Caco-2 (cell line): Measurements from ENCODE around the gene CDH9. TPM values are rescaled to one million over a fixed set of nuclear protein-coding genes. Genes with fewer than 3 reads are reported as not detected.

Experiments
- BruUV-seq: library from RNA; stranded (reverse); fragments of 400-500 nt; replicated peaks from 2 replicates; lab custom pipeline; 2021; lab: Mats Ljungman, UMichigan
- CTCF ChIA-PET: fragments of 300-600 bp; sonication (Branson Sonifier 250); formaldehyde crosslinking; loops from one replicate; lab custom pipeline; 2022; ENCODE audit warnings: antibody characterized with exemption; lab: Charles Lee
- POLR2A ChIA-PET: fragments of 300-600 bp; sonication (Branson Sonifier 250); formaldehyde crosslinking; loops from one replicate; lab custom pipeline; 2022; ENCODE audit warnings: antibody characterized with exemption; lab: Charles Lee
- DNase-seq, 2 experiments: peaks; one replicate each; pipeline versions ENCODE4 v3.0.0 to v3.0.0-alpha.2; 2020 to 2022
- H3K27me3 ChIP-seq: replicated peaks from 2 replicates; pipeline ENCODE4 v1.6.0; 2011; ENCODE audit warnings: low read length; ENCODE audit not compliant: control insufficient read depth, insufficient read depth
- H3K36me3 ChIP-seq: 2 replicates; pipeline ENCODE4 v1.5.1; 2011; ENCODE audit warnings: low read length; ENCODE audit not compliant: control insufficient read depth, insufficient read depth
- H3K4me1 ChIP-seq: fragments of 250-450 bp; sonication (Bioruptor Pico); 2 replicates; pipeline ENCODE4 v1.5.1; 2020; ENCODE audit warnings: mild to moderate bottlenecking
- H3K4me3 ChIP-seq: 2 replicates; pipeline ENCODE4 v1.5.1; 2011; ENCODE audit warnings: low read depth, mild to moderate bottlenecking, control low read depth, low read length
- H3K9me3 ChIP-seq: fragments of 250-450 bp; sonication (Bioruptor Pico); 2 replicates; pipeline ENCODE4 v1.5.1; 2020; ENCODE audit warnings: mild to moderate bottlenecking, moderate library complexity
- H3K27ac Mint-ChIP-seq: one replicate; pipeline ENCODE4 v1.8.0; 2022; ENCODE audit warnings: mixed read lengths; ENCODE audit not compliant: unreplicated experiment
- H3K27me3 Mint-ChIP-seq: one replicate; pipeline ENCODE4 v1.8.0; 2022; ENCODE audit warnings: mixed read lengths; ENCODE audit not compliant: insufficient read depth, unreplicated experiment
- H3K36me3 Mint-ChIP-seq: one replicate; pipeline ENCODE4 v1.8.0; 2022; ENCODE audit warnings: mild to moderate bottlenecking, mixed read lengths; ENCODE audit not compliant: insufficient read depth, unreplicated experiment
- H3K4me1 Mint-ChIP-seq: one replicate; pipeline ENCODE4 v1.8.0; 2022; ENCODE audit warnings: low read depth, mixed read lengths; ENCODE audit not compliant: unreplicated experiment
- H3K4me3 Mint-ChIP-seq: one replicate; pipeline ENCODE4 v1.8.0; 2022; ENCODE audit warnings: mild to moderate bottlenecking, moderate library complexity, mixed read lengths; ENCODE audit not compliant: unreplicated experiment
- H3K9me3 Mint-ChIP-seq: one replicate; pipeline ENCODE4 v1.8.0; 2022; ENCODE audit warnings: mixed read lengths; ENCODE audit not compliant: unreplicated experiment
- intact Hi-C: fragments of 100-400 bp; cut with micrococcal nuclease; formaldehyde crosslinking; loops from one replicate; pipeline ENCODE4 v1.10.0; 2022; ENCODE audit not compliant: unreplicated experiment
- total RNA-seq: library from RNA; stranded (reverse); gene quantifications from 2 replicates; pipeline ENCODE4 v1.2.3, GENCODE V29; 2022
- TF ChIP-seq, protein P1 (sequence below), 2 experiments: fragments of 200-600 bp in 1 of 2; IDR thresholded peaks; 1 replicate in 1 of 2; 2 replicates in 1 of 2; pipeline versions ENCODE4 v1.5.1 to v1.8.0; 2011 to 2022; ENCODE audit warnings: antibody characterized with exemption in 1 of 2, control low read depth in 1 of 2, inconsistent platforms in 1 of 2, low read depth in 1 of 2, low read length in 1 of 2, mild to moderate bottlenecking in 1 of 2, moderate library complexity in 1 of 2; ENCODE audit not compliant: insufficient read depth in 1 of 2, severe bottlenecking in 1 of 2, unreplicated experiment in 1 of 2

The CDH9 gene
- total RNA-seq, 1 experiment from 2014 or later: not detected

DNA sequence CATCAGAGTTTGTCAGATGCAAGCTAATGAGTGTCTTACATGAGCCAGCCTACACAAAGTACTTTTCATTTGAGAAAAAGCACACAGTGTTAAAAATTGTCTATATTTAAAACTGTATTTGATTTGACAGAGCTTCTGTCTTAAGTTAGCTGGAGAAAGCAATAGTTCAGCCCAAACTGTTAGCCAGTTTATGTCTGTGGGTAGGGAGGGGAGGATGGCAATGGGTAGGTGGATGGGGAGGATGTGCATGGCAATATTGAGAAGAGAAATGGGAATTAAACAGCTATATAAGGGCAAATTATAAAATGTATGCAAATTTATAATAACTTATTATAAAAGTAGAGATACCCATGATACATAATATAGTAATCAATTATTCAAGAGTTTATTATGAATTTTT, 31.3 kb downstream of the CDH9 start:
- H3K4me3 Mint-ChIP-seq: no peak overlapping the region

GRCh38 chr5:26986985-26987384, 51.4 kb downstream of the CDH9 start:
- no peaks in the 10 kb centered on the region for H3K36me3 Mint-ChIP-seq
- H3K27me3 Mint-ChIP-seq: no peaks in the 10 kb centered on the region
- H3K9me3 Mint-ChIP-seq: no peaks in the 10 kb centered on the region
- TF ChIP-seq, protein P1, sequence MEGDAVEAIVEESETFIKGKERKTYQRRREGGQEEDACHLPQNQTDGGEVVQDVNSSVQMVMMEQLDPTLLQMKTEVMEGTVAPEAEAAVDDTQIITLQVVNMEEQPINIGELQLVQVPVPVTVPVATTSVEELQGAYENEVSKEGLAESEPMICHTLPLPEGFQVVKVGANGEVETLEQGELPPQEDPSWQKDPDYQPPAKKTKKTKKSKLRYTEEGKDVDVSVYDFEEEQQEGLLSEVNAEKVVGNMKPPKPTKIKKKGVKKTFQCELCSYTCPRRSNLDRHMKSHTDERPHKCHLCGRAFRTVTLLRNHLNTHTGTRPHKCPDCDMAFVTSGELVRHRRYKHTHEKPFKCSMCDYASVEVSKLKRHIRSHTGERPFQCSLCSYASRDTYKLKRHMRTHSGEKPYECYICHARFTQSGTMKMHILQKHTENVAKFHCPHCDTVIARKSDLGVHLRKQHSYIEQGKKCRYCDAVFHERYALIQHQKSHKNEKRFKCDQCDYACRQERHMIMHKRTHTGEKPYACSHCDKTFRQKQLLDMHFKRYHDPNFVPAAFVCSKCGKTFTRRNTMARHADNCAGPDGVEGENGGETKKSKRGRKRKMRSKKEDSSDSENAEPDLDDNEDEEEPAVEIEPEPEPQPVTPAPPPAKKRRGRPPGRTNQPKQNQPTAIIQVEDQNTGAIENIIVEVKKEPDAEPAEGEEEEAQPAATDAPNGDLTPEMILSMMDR (IDR thresholded peaks at IDR 0.05; ENCODE audit: insufficient read depth in 1 of 2, low read depth in 1 of 2, low read length in 1 of 2, severe bottlenecking in 1 of 2, unreplicated experiment in 1 of 2): no peak
- H3K36me3 ChIP-seq: no peaks in the 10 kb centered on the region
- H3K4me1 Mint-ChIP-seq: no peaks in the 10 kb centered on the region
- no peak overlapping the region for H3K27ac Mint-ChIP-seq
- no peak overlapping the region for H3K4me3 ChIP-seq
- BruUV-seq: no TSS peak
- DNase-seq: no peak
- ChIA-PET CTCF (interaction anchor here (0.6 kb wide), 1 partner anchor 219 kb away, joined by 5 read pairs; no protein-coding TSS in a partner anchor), POLR2A (no interaction called here)
- no peaks in the 10 kb centered on the region for H3K4me1 ChIP-seq
- no peaks in the 10 kb centered on the region for H3K9me3 ChIP-seq
- intact Hi-C loops: no loop called here
- H3K27me3 ChIP-seq: no peaks in the 10 kb centered on the region
- no peak overlapping the region for H3K4me3 Mint-ChIP-seq

More for the DNA sequence above, 31.3 kb downstream of the CDH9 start:
- ChIA-PET POLR2A (no interaction called here), CTCF (no interaction called here)
- Mint-ChIP-seq H3K9me3 (peaks cover 8% of the 10 kb centered on the region), H3K36me3 (no peaks in the 10 kb centered on the region), H3K27ac (no peak overlapping the region), H3K4me1 (no peaks in the 10 kb centered on the region), H3K27me3 (peaks cover 4% of the 10 kb centered on the region)
- TF ChIP-seq, protein P1 (IDR thresholded peaks at IDR 0.05; ENCODE audit: insufficient read depth in 1 of 2, low read depth in 1 of 2, low read length in 1 of 2, severe bottlenecking in 1 of 2, unreplicated experiment in 1 of 2): no peak
- no peaks in the 10 kb centered on the region for H3K4me1 ChIP-seq
- H3K4me3 ChIP-seq: no peak overlapping the region
- intact Hi-C loops: no loop called here
- H3K9me3 ChIP-seq: no peaks in the 10 kb centered on the region
- H3K27me3 ChIP-seq: no peaks in the 10 kb centered on the region
- DNase-seq: no peak
- H3K36me3 ChIP-seq: no peaks in the 10 kb centered on the region
- no TSS peak for BruUV-seq

- Mint-ChIP-seq H3K4me3 (no peak overlapping the region), H3K36me3 (no peaks in the 10 kb centered on the region), H3K9me3 (no peaks in the 10 kb centered on the region), H3K4me1 (no peaks in the 10 kb centered on the region), H3K27ac (no peak overlapping the region), H3K27me3 (no peaks in the 10 kb centered on the region)
- BruUV-seq: no TSS peak
- intact Hi-C loops: no loop called here
- POLR2A ChIA-PET: no interaction called here
- no peaks in the 10 kb centered on the region for H3K4me1 ChIP-seq
- H3K9me3 ChIP-seq: no peaks in the 10 kb centered on the region
- no peaks in the 10 kb centered on the region for H3K27me3 ChIP-seq
- no peak for DNase-seq
- H3K4me3 ChIP-seq: no peak overlapping the region
- CTCF ChIA-PET: no interaction called here
- H3K36me3 ChIP-seq: no peaks in the 10 kb centered on the region
- TF ChIP-seq, protein P1 (IDR thresholded peaks at IDR 0.05; ENCODE audit: insufficient read depth in 1 of 2, low read depth in 1 of 2, low read length in 1 of 2, severe bottlenecking in 1 of 2, unreplicated experiment in 1 of 2): no peak
Measured at GRCh38 chr5:26981750-26982149, 56.6 kb downstream of the CDH9 start.
